ENCODE measurements around the gene HMGN1.
A peak's percentile ranks its signal among the peaks of the same experiment; 100 is the strongest.

Gene HMGN1

GRCh38 chr21:39332175-39332574, 16.7 kb downstream of the HMGN1 start:
- H3K4me3 ChIP-seq (ENCODE audit: low read length): no peak overlapping the region
- TF ChIP-seq CTCF (conservative IDR thresholded peaks at IDR 0.05; ENCODE audit: low read length): no peak
- no peak for DNase-seq (ENCODE audit: low read depth)

GRCh38 chr21:39330001-39330400, 18.9 kb downstream of the HMGN1 start:
- DNase-seq (ENCODE audit: low read depth): no peak
- no peak overlapping the region for H3K4me3 ChIP-seq (ENCODE audit: low read length)
- TF ChIP-seq CTCF (conservative IDR thresholded peaks at IDR 0.05; ENCODE audit: low read length): no peak

- no peak overlapping the region for H3K4me3 ChIP-seq (ENCODE audit: low read length)
- DNase-seq (ENCODE audit: low read depth): no peak
- TF ChIP-seq CTCF (conservative IDR thresholded peaks at IDR 0.05; ENCODE audit: low read length): no peak
Observed at GRCh38 chr21:39327727-39328126, 21.2 kb downstream of the HMGN1 start.

- no peak overlapping the region for H3K4me3 ChIP-seq (ENCODE audit: low read length)
- DNase-seq (ENCODE audit: low read depth): no peak
- no peak for TF ChIP-seq CTCF (conservative IDR thresholded peaks at IDR 0.05; ENCODE audit: low read length)
Observed at GRCh38 chr21:39326607-39327307, 22.1 kb downstream of the HMGN1 start.

GRCh38 chr21:39325458-39325857, 23.4 kb downstream of the HMGN1 start:
- DNase-seq (ENCODE audit: low read depth): no peak
- H3K4me3 ChIP-seq (ENCODE audit: low read length): no peak overlapping the region
- TF ChIP-seq CTCF (conservative IDR thresholded peaks at IDR 0.05; ENCODE audit: low read length): no peak

GRCh38 chr21:39321424-39321823, 27.5 kb downstream of the HMGN1 start:
- no peak overlapping the region for H3K4me3 ChIP-seq (ENCODE audit: low read length)
- DNase-seq (ENCODE audit: low read depth): no peak
- TF ChIP-seq CTCF (conservative IDR thresholded peaks at IDR 0.05; ENCODE audit: low read length): no peak

GRCh38 chr21:39319814-39320332, 29.0 kb downstream of the HMGN1 start:
- DNase-seq (ENCODE audit: low read depth): peak; percentile 43
- H3K4me3 ChIP-seq (ENCODE audit: low read length): no peak overlapping the region
- TF ChIP-seq CTCF (conservative IDR thresholded peaks at IDR 0.05; ENCODE audit: low read length): no peak

Measured in AG10803 (cell line).